ACHN (cell line): ENCODE results near the gene ONECUT3.
"Not testable (repeated sequence)": the region's sequence is repeated elsewhere in the genome, so short reads cannot be mapped to it uniquely, and the experiment has no call there.

ENCODE experiments used
- DNase-seq: peaks from one replicate; pipeline ENCODE4 v3.0.0-alpha.2; 2015
- in situ Hi-C: cut with HindIII; loops from 2 replicates; pipeline ENCODE4 v1.10.0; 2017; ENCODE audit warnings: low sequenced_read_pairs, low pct_ligation_motif_present, low pct_unique_long_range_greater_than_20kb

Gene ONECUT3

DNA sequence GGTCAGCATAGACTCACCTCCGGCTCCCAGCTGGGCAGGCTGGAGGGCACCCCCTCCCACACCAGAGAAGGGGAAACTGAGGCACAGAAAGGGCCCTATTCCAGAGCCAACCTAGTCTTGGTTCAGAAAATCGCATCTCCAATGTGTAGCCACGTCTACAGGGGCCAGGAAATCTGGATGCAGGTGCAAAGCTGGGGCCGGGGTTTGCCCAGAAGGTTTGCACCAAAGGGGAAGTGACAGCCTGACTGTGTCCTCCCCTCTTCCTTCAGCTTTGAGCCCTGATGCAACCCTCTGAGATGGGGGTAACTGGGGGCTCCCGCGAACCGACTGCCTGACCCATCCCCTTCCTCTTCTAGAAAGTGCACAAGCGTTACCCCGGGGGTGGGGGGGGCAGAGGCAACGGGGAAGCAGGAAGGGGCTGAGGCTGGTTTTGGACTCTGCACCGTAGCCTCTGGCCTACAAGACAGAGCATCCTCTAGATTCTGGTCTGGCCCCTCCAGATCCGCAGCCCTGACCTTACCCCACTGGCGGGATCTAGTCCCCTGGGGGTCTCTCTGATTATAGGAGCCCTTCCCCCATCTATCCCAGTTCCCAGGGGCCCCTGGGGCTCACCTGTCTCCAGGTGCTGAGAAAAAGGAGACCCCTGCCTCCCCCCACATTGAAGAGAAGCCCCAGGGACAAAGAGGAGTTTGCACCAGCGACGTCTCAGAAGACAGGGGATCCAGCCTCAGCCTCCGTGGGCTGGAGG is 1.1 kb upstream of the ONECUT3 start:
- DNase-seq: no peak

DNA sequence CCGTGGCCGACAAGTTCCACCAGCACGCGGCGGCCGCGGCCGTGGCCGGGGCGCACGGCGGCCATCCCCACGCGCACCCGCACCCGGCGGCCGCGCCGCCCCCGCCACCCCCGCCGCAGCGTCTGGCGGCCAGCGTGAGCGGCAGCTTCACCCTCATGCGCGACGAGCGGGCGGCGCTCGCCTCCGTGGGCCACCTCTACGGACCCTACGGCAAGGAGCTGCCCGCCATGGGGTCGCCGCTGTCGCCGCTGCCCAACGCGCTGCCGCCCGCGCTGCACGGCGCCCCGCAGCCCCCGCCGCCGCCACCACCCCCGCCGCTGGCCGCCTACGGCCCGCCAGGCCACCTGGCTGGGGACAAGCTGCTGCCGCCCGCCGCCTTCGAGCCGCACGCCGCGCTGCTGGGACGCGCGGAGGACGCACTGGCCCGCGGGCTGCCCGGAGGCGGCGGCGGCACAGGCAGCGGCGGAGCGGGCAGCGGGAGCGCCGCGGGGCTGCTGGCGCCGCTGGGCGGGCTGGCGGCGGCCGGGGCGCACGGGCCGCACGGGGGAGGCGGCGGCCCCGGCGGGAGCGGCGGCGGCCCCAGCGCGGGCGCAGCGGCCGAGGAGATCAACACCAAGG is 821 bp downstream of the ONECUT3 start:
- in situ Hi-C loops: no loop called here
- no peak for DNase-seq

More for the DNA sequence above, 1.1 kb upstream of the ONECUT3 start:
- in situ Hi-C loops: no loop called here

DNA sequence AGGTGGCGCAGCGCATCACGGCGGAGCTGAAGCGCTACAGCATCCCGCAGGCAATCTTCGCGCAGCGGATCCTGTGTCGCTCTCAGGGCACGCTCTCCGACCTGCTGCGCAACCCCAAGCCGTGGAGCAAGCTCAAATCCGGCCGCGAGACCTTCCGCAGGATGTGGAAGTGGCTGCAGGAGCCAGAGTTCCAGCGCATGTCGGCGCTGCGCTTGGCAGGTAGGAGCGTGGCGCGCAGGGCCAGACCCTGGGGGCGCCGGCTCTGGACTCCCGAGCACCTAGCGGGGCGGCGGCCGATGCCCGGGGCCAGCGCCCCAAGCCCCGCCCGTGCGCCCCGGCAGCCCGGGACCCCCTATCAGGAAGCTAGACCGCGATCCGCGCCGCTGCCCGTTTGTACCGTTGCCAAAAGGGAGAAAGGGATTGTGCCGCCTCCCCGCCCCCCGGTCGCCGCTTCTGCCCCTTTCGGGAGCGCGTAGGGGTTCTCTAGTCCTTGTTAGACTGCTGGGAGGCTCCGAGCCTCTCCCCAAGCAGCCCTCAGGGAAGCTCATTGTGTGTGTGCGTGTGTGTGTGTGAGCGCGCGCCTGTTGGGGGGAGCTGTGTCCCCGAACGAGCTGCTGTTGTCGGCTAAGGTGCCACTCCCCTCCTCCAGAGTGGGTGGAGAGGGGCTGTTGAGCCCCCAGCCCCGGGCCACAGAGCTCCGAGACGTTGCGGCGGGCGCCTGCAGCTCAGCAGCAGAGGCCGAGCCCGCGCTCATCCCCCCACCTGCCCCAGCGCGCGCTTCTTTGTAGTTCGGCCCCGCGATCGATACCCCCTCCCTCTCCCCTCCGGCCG is 1.5 kb downstream of the ONECUT3 start:
- DNase-seq: no peak
- in situ Hi-C loops: no loop called here

DNA sequence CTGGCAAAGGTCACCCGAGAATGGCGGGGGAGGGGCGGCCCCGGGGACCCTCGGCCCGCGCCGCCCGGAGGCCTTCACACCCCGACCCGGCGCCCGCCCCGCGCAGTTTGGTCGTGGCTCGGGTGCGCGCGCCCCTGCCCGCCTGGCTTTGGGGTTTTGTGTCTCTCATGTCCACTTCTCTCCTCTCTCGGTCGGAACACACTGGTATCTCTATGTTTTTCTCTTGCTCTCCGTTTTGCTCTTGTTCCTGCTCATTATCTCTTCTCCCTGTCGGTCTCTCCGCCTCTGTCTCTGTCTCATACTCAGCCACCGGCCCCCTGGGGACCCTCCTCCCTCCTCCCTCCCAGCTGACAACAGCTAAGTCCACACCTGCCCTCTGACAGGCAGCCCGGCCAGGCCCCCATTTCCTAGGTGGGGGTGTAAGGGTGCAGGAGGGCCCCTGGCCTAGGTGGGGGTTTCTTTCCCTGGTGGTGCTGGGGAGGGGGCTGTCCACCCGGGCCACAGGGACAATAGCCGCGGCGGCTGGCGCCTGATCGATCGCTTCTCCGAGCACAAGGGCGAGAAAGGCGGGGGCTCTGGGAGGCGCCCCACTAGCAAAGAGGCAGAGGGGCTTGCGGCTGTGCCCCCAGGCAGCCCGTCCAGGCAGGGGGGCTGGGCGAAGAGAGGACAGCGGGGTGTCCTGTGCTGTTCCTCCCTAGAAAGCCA is 2.3 kb downstream of the ONECUT3 start:
- DNase-seq: no peak
- in situ Hi-C loops: no loop called here

DNA sequence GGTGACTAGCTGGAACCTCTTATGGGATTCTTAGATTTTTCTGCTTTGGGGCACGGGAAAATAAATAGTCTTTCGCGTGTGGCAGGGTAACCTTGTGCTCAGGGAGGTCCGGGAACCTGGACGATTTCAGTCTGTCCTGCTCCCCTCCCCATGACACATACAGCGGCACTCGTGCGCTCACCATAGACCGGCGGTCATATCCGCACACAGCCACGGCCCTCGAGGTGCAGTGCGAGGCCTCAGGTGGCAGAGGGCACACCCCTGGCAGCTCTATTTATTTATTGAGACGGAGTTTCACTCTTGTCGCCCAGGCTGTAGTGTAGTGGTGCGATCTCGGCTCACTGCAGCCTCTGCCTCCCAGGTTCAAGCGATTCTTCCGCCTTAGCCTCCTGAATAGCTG is 3.0 kb downstream of the ONECUT3 start:
- in situ Hi-C loops: no loop called here
- DNase-seq: no peak

DNA sequence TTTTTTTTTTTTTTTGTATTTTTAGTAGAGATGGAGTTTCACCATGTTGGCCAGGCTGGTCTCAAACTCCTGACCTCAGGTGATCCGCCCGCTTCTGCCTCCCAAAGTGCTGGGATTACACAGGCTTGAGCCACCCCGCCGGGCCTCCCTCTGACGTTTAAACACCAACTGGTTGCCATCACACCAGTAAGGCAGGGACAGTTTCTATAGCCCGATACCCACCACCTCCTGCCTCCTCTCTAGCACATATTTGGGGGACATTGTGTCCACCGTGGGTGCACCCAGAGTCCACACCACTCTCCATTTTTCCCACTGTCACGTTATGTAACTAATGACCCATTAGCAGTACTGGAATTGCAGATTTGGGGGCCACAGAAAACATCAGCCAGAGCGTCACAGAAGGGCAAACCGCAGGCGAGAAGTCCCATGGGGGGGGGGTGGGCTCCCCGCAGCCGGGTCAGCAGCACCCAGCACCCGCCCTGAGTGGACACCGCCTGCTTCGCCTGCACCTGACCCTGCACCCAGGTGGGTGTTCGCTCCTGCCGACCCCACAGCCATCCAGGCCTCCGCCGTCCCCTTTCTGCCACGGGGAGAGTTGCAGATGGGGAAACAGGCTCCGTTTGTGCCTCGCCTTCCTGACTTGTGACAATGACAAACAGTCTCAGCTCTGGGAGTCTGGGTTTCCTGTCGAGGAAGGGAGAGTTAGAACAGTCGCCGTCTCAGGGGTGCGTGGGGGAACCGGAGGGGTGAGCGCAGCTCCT is 3.6 kb downstream of the ONECUT3 start:
- DNase-seq: no peak
- in situ Hi-C loops: no loop called here

DNA sequence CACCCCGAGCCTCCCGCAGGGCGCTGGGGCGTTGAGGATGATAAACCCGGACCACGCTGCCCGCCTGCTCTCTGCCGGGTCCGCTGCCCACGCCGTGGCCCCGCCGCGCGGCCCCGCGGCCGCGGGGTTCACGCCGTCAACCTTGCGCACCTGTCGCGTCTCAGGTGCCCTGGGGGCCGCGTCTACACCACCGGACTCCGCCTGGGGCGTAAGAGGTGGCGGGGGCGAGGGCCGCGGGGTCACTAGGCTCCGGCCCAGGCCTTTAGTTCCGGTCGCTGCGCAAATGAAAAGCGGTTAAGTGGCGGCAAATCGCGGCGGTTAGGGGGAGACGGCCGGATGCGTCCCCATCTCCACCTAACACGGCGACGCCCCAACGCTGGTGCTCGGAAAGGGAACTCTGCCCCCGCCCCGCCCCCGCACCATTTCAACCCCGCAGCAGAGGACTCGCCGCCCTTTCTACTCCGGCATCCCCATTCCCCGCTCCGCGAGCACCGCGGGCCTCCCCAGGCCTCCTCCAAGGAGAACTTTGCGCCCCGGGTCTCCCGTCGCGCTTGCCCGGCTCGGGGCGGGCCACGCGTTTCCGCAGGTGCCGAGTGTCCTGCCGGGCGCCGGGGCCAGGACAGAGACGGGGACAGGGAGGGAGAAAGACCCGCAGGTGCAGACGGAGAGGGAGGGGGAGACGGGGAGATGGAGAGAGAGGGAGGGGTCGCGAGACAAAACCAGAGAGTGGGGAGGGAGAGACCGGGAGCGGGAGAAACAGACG is 4.3 kb downstream of the ONECUT3 start:
- DNase-seq: no peak
- in situ Hi-C loops: no loop called here

DNA sequence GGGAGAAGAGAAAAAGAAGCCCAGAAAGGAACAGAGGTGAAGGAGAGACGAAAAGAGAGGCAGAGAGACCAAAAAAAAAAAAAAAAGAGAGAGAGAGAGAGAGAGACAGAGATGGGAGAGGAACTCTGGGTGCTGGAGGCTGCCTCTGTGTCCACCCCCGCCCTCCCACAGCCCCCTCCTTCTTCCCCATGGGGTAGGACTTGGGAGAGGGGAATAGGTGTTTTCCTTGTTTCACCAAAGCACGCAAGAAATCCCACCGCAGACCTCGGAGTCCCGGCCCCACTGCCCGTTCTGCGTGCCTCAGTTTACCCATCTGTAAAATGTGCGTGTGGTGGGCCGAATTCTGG is 4.9 kb downstream of the ONECUT3 start:
- no peak for DNase-seq
- in situ Hi-C loops: no loop called here

DNA sequence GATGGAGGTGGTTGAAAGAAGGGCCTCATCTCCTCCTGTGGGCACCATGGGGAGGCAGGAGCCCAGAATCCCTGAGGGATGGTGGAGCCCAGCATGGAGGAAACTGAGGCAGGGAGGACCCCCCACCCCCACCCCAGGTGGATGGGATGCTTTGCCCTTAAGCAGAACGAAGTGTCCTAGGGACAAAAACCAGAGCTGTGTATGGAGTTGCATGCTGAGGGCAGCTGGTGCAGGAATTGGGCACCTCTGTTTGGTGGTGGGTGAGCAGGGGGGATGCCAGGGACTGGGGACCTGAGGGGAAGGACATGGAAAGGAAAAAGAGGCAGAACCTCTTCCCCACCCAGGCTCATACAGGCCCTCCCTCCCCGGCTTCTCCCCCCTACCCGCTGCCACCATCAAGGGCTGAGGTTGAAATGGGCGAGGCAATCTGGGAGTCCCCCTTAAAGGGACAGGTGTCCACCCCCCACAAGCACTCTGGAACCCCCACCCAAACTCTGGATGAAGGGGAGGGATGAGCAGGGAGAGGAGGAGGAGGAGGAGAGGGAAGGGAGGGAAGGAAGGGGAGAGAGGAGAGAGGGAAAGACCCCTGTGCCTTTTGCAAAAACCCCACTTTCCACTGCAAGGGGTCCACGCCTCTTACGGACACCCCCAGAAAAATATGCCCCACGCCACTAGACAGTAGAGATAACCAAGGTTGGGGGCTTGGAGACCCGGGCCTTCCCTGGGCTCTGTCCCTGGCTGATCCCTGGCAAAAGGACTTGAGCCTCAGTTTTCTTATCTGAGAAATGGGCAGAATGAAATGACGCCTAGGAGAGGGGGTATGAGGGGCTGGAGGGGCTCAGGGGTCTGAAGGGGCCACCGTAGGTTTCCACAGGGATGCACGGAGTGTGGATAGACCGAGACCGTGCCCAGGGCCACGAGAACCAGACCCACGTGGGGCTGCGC is 5.9 kb downstream of the ONECUT3 start:
- DNase-seq: no peak
- in situ Hi-C loops: no loop called here

DNA sequence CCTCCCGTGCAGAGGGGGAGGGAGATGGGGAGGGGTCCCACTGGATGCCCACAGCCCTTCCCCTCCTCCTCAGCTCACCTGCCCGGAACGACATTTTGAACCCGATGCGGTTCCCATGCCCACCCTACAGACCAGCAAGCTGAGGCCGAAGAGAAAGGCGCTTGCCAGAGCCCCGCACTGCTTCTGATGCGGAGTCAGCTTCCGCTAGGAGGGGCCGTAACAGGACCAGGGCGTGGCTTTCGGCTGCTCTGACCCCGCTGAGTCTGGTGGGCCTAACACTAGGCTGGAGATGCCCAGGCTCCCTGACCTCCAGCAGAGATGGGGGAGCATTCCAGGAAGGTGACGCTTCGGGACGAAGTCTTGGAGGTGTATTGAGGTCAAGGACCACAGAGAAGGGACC is 6.7 kb downstream of the ONECUT3 start:
- no peak for DNase-seq
- in situ Hi-C loops: no loop called here

DNA sequence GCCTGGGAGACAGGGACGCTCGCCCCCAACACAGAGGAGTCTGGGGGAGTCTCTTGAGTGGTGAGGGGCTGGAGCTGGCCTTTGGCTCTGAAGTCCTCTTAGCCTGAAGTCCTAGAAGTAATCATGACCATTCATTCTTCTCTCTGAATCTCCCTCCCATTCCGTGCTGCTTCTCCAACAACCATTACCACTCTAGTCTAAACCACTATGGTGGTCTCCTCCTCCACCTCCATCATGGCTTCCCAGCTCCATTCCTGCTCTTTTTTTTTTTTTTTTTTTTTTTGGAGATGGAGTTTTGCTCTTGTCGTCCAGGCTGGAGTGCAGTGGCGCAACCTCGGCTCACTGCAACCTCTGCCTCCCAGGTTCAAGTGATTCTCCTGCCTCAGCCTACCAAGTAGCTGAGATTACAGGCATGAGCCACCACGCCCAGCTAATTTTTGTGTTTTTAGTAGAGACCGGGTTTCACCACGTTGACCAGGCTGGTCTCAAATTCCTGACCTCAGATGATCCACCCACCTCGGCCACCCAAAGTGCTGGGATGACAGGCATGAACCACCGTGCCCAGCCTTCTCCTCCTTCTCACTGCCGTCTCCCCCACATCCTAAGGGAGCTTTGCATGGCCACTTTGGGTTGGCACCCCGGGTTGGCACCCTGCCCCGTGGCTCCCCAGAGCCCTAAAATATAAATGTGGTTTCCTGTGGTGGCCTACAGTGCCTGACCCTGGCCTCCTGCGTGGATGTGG is 7.7 kb downstream of the ONECUT3 start:
- in situ Hi-C loops: not testable (repeated sequence)

DNA sequence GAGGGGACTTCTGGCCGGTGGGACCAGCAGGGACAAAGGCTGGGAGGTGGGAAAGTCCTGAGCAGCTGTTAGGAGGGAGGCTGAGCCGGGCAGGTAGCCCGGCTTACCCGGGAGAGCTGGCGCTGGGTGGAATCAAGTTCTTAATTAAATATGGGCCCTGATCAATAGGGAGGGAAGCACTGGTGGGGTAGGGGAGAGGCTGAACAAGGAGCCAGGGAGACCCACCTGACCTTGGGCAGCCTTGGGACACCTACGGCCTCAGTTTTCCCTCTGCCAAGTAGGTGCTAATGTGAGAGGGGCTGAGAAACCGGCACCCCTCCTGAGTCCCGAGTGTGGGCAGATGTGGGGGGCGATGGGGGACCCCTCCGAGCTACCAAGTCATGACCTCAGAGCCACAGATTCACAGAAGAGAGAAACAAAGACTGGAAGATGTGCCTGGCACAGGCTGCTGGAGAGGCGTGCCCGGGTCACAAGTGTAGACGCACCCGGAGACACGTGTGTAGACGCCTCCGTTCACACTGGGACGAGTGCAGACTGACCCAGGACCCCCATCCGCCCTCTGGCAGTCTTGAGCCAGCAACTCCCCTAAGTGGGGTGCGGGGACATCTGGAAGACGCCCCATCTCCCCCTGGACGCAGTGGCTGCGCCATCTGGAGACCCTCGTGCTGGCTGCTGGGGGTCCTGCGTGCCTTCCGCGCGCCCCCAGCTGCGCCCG is 8.4 kb downstream of the ONECUT3 start:
- in situ Hi-C loops: no loop called here
- no peak for DNase-seq

More for the DNA sequence above, 7.7 kb downstream of the ONECUT3 start:
- not testable (repeated sequence) for DNase-seq

DNA sequence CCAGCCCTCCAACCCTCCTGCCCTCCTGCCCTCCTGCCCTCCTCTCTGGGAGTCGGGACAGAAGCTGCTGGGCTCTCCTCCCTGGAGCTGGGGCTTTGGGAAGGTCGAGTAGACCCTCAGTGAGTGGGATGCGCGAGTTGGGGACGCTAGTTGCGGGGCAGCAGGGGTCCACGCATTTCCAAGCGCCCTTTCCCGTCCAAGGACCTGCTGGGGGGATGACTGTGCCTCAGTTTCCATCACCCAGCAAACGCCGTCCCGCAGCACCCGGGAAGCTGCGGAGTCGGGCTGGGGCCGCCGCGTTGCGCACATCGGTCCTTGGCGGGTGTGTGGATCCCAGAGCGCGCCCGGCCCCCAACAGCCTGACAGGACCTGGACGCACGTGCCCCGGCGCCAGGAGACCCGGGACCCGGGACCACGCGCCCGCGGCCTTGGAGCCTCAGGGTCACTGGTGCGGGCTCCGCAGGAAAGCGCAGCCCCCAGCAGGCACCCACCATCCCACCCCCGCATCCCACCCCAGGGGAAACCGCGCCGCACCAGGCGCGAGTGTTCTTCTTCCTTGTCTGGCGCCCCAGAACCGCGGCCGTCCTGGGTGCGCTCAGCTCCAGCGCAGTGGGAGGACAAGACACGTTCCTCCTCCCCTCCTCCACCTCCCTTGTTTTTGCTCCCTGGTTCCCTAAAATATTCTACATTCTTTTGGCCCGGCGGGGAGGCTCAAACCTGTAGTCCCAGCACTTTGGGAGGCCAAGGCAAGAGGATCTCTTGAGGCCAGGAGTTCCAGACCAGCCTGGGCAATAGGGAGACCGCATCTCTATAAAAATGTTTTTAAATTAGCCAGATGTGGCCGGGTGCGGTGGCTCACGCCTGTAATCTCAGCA is 9.2 kb downstream of the ONECUT3 start:
- no peak for DNase-seq
- in situ Hi-C loops: no loop called here
